GM12878 (cell line): Measurements from ENCODE around the gene BEGAIN. TPM values are rescaled to one million over a fixed set of nuclear protein-coding genes. Genes with fewer than 3 reads are reported as not detected.

Source experiments
- ATAC-seq: fragments of 200-7000 bp; cut with Tn5 transposase; 3 replicates; pipeline ENCODE4 v1.9.1; 2020; ENCODE audit warnings: mild to moderate bottlenecking, moderate library complexity
- BruUV-seq: library from RNA; stranded (reverse); fragments of 400-500 nt; replicated peaks from 2 replicates; lab custom pipeline; 2021; lab: Mats Ljungman, UMichigan
- CTCF ChIA-PET: fragments of 300-600 bp; sonication (Branson Sonifier 250); formaldehyde crosslinking; extraction: SDS; loops from one replicate; lab custom pipeline; 2021; ENCODE audit warnings: inconsistent platforms; lab: Yijun Ruan, JAX
- POLR2A ChIA-PET: fragments of 350-600 bp; formaldehyde crosslinking; extraction: SDS; loops from one replicate; lab custom pipeline; 2021; ENCODE audit warnings: inconsistent platforms; lab: Charles Lee
- RAD21 ChIA-PET: fragments of 300-600 bp; sonication (Branson Sonifier 250); formaldehyde crosslinking; loops from one replicate; lab custom pipeline; 2023; ENCODE audit warnings: antibody characterized with exemption; ENCODE audit not compliant: unreplicated experiment; lab: Charles Lee
- SMC1A ChIA-PET: fragments of 300-600 bp; sonication (Branson Sonifier 250); formaldehyde crosslinking; loops from one replicate; lab custom pipeline; 2023; ENCODE audit not compliant: unreplicated experiment, uncharacterized antibody; lab: Charles Lee
- DNase-seq: peaks from one replicate; pipeline ENCODE4 v3.0.0-alpha.2; 2011; ENCODE audit warnings: low read depth, low spot score
- FAIRE-seq: peaks from 3 replicates; lab custom pipeline; 2011; peaks lifted over from hg19 to GRCh38; lab: Jason Lieb, UNC
- H2AFZ ChIP-seq: 2 replicates; pipeline ENCODE4 v1.6.0; 2011; ENCODE audit warnings: low read depth, low read length, control low read depth; ENCODE audit not compliant: control insufficient read depth
- H3K27ac ChIP-seq: 2 replicates; pipeline ENCODE4 v1.5.1; 2011; ENCODE audit warnings: control low read depth; ENCODE audit not compliant: control insufficient read depth, insufficient read depth
- H3K27me3 ChIP-seq, 2 experiments: replicated peaks in 1 of 2; 2 replicates each; pipeline versions ENCODE4 v1.6.0 to v1.6.1; 2011; ENCODE audit warnings: low read length in 1 of 2; ENCODE audit not compliant: control insufficient read depth in 2 of 2, insufficient read depth in 2 of 2
- H3K36me3 ChIP-seq, 2 experiments: 2 replicates each; pipeline ENCODE4 v1.5.1; 2011; ENCODE audit warnings: low read length in 1 of 2; ENCODE audit not compliant: control insufficient read depth in 2 of 2, insufficient read depth in 2 of 2
- H3K4me1 ChIP-seq: 2 replicates; pipeline ENCODE4 v1.6.1; 2011; ENCODE audit warnings: mild to moderate bottlenecking, low read length, moderate library complexity, mixed read lengths; ENCODE audit not compliant: control insufficient read depth, insufficient read depth
- H3K4me2 ChIP-seq: 2 replicates; pipeline ENCODE4 v1.6.0; 2011; ENCODE audit warnings: control low read depth; ENCODE audit not compliant: control insufficient read depth, insufficient read depth
- H3K4me3 ChIP-seq: fragments of 200-600 bp; sonication (generic); 2 replicates; pipeline ENCODE4 v1.5.1; 2016
- H3K79me2 ChIP-seq: 2 replicates; pipeline ENCODE4 v1.6.0; 2011; ENCODE audit warnings: low read length; ENCODE audit not compliant: control insufficient read depth, insufficient read depth
- H3K9ac ChIP-seq: 2 replicates; pipeline ENCODE4 v1.8.0; 2011; ENCODE audit warnings: low read length, control low read depth, mixed read lengths; ENCODE audit not compliant: control insufficient read depth, insufficient read depth
- H3K9me3 ChIP-seq: replicated peaks from 3 replicates; pipeline ENCODE4 v1.5.1; 2011; ENCODE audit warnings: mild to moderate bottlenecking, low read length; ENCODE audit not compliant: control insufficient read depth, insufficient read depth
- H4K20me1 ChIP-seq: 2 replicates; pipeline ENCODE4 v1.6.0; 2011; ENCODE audit not compliant: control insufficient read depth, insufficient read depth
- SUZ12 ChIP-seq: fragments of 200-600 bp; sonication (generic); IDR thresholded peaks from one replicate; pipeline ENCODE4 v1.6.1; 2018; ENCODE audit warnings: antibody characterized with exemption, mild to moderate bottlenecking; ENCODE audit not compliant: unreplicated experiment
- whole genome bisulfite sequencing: methylation state at CpG from one replicate; pipeline ENCODE4 v1.1.6; 2016; ENCODE audit warnings: low lambda C conversion rate; ENCODE audit not compliant: insufficient replicate concordance, insufficient coverage; ENCODE audit errors: missing lambda C conversion rate; 5-methylcytosine and 5-hydroxymethylcytosine counted together
- in situ Hi-C: fragments of 300-500 bp; cut with MboI; formaldehyde crosslinking; loops from 9 replicates; pipeline ENCODE4 v1.14.3; 2018; ENCODE audit warnings: mixed read lengths
- intact Hi-C: fragments of 100-400 bp; cut with micrococcal nuclease; formaldehyde crosslinking; loops from one replicate; pipeline ENCODE4 v1.14.2; 2022; ENCODE audit not compliant: unreplicated experiment
- polyA plus RNA-seq, 11 experiments: library from polyadenylated mRNA; depleted of rRNA in 4 of 11; unstranded in 6 of 11; stranded (reverse) in 5 of 11; fragments of >200 nt; fragmentation: Nextera tagmentation in 4 of 11; fragmentation: Illumina TruSeq in 1 of 11; extraction: Ambion mirVana in 4 of 11; extraction: Trizol in 1 of 11; gene quantifications; 1 replicate in 1 of 11; 2 replicates in 10 of 11; pipeline versions ENCODE4 v1.2.1 to v1.2.3, GENCODE V29; 2011 to 2016; ENCODE audit warnings: inconsistent platforms in 2 of 11, missing spikeins in 2 of 11, low read depth in 1 of 11
- total RNA-seq, 4 experiments: library from RNA; depleted of rRNA in 3 of 4; stranded (reverse); fragments of >200 nt in 3 of 4; fragmentation: Illumina TruSeq in 1 of 4; extraction: Trizol in 1 of 4; gene quantifications; 2 replicates each; pipeline versions ENCODE4 v1.2.1 to v1.2.3, GENCODE V29; 2013 to 2021
- TF ChIP-seq, protein P1 (sequence below): fragments of 450-650 bp; formaldehyde crosslinking; IDR thresholded peaks from 2 replicates; pipeline ENCODE4 v1.4.0; 2020; ENCODE audit warnings: mild to moderate bottlenecking, moderate library complexity

BEGAIN gene
- total and polyA plus RNA-seq, 10 of the 15 experiments (the other 5 are each of a cell fraction or from before 2014, with no cell fraction given) = 0.01 to 0.31 (median 0.06) TPM; not detected in 5

DNA sequence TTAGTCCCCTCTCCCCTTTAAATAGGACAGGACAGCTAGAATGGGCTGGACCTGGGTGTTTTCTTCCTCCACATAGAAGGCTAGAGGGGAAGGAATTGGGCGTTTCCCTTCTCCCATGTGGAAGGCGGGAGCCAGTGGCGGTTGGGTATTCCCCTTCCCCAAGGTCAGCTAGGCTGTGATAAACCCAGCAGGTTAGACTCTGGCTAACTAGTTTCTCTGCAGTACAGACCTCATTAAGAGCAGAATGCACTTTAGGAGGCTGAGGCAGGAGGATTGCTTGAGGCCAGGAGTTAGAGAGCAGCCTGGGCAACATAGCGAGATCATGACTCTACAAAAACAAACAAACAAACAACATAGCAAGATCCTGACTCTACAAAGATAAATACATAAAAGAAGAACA, 92.6 kb downstream of the BEGAIN start:
- in situ Hi-C loops = no loop called here
- POLR2A ChIA-PET = no interaction called here
- no peak for ATAC-seq

GRCh38 chr14:100490252-100490651, 97.0 kb downstream of the BEGAIN start:
- 39% methylated on average over 4 of the region's 4 CpGs for WGBS

More for the DNA sequence above, 92.6 kb downstream of the BEGAIN start:
- no TSS peak for BruUV-seq
- no peak overlapping the region for H3K4me3 ChIP-seq
- no peak overlapping the region for H3K4me2 ChIP-seq
- H4K20me1 ChIP-seq = no peaks in the 10 kb centered on the region
- WGBS = 61% methylated on average over 4 of the region's 4 CpGs
- no peaks in the 10 kb centered on the region for H3K79me2 ChIP-seq
- ChIA-PET CTCF (no interaction called here), SMC1A (interaction anchor here (0.9 to 1.2 kb wide), 3 partner anchors 8 to 151 kb away, joined by 3 read pairs; no protein-coding TSS in a partner anchor), RAD21 (interaction anchor here (1.1 kb wide), 1 partner anchor 151 kb away, joined by 4 read pairs; no protein-coding TSS in a partner anchor)
- H2AFZ ChIP-seq = no peak overlapping the region
- TF ChIP-seq SUZ12 = no peak
- no peak overlapping the region for H3K9ac ChIP-seq
- no peaks in the 10 kb centered on the region for H3K27me3 ChIP-seq
- H3K27ac ChIP-seq = no peak overlapping the region
- no peaks in the 10 kb centered on the region for H3K36me3 ChIP-seq
- no peaks in the 10 kb centered on the region for H3K4me1 ChIP-seq
- no peak for FAIRE-seq
- intact Hi-C loops = no loop called here
- H3K9me3 ChIP-seq = no peaks in the 10 kb centered on the region
- no peak for DNase-seq

More at GRCh38 chr14:100490252-100490651, 97.0 kb downstream of the BEGAIN start:
- TF ChIP-seq, protein P1, sequence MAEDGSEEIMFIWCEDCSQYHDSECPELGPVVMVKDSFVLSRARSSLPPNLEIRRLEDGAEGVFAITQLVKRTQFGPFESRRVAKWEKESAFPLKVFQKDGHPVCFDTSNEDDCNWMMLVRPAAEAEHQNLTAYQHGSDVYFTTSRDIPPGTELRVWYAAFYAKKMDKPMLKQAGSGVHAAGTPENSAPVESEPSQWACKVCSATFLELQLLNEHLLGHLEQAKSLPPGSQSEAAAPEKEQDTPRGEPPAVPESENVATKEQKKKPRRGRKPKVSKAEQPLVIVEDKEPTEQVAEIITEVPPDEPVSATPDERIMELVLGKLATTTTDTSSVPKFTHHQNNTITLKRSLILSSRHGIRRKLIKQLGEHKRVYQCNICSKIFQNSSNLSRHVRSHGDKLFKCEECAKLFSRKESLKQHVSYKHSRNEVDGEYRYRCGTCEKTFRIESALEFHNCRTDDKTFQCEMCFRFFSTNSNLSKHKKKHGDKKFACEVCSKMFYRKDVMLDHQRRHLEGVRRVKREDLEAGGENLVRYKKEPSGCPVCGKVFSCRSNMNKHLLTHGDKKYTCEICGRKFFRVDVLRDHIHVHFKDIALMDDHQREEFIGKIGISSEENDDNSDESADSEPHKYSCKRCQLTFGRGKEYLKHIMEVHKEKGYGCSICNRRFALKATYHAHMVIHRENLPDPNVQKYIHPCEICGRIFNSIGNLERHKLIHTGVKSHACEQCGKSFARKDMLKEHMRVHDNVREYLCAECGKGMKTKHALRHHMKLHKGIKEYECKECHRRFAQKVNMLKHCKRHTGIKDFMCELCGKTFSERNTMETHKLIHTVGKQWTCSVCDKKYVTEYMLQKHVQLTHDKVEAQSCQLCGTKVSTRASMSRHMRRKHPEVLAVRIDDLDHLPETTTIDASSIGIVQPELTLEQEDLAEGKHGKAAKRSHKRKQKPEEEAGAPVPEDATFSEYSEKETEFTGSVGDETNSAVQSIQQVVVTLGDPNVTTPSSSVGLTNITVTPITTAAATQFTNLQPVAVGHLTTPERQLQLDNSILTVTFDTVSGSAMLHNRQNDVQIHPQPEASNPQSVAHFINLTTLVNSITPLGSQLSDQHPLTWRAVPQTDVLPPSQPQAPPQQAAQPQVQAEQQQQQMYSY (CRISPR knock-in tag) = no peak
- TF ChIP-seq, all 136 proteins: peak for 0
- Histone ChIP-seq H3K4me3 (no peak overlapping the region), H3K9me3 (no peaks in the 10 kb centered on the region), H3K27ac (no peak overlapping the region), H3K4me2 (no peak overlapping the region), H3K4me1 (peaks cover 8% of the 10 kb centered on the region), H3K36me3 (no peaks in the 10 kb centered on the region), H2AFZ (no peak overlapping the region), H3K27me3 (no peaks in the 10 kb centered on the region), H4K20me1 (no peaks in the 10 kb centered on the region), H3K9ac (no peak overlapping the region), H3K79me2 (no peaks in the 10 kb centered on the region)
- ATAC-seq = no peak
- FAIRE-seq = no peak
- DNase-seq = no peak
- in situ Hi-C loops (no loop called here), intact Hi-C loops (no loop called here)
- BruUV-seq = no TSS peak
- CTCF ChIA-PET = interaction anchor here (0.8 to 1.0 kb wide), 2 partner anchors 13 to 172 kb away, joined by 3 read pairs; no protein-coding TSS in a partner anchor
- POLR2A ChIA-PET = interaction anchor here (1.0 kb wide), 1 partner anchor 12 kb away, joined by 3 read pairs; no protein-coding TSS in a partner anchor
- SMC1A ChIA-PET = no interaction called here
- RAD21 ChIA-PET = interaction anchor here (0.6 kb wide), 1 partner anchor 66 kb away, joined by 3 read pairs; no protein-coding TSS in a partner anchor
